ENCODE data around the gene GDPD3. TPM values are rescaled to one million over a fixed set of nuclear protein-coding genes. Genes with fewer than 3 reads are reported as not detected.

The GDPD3 gene
- total RNA-seq, 1 donor from 2014 or later, result 1.8 TPM

DNA sequence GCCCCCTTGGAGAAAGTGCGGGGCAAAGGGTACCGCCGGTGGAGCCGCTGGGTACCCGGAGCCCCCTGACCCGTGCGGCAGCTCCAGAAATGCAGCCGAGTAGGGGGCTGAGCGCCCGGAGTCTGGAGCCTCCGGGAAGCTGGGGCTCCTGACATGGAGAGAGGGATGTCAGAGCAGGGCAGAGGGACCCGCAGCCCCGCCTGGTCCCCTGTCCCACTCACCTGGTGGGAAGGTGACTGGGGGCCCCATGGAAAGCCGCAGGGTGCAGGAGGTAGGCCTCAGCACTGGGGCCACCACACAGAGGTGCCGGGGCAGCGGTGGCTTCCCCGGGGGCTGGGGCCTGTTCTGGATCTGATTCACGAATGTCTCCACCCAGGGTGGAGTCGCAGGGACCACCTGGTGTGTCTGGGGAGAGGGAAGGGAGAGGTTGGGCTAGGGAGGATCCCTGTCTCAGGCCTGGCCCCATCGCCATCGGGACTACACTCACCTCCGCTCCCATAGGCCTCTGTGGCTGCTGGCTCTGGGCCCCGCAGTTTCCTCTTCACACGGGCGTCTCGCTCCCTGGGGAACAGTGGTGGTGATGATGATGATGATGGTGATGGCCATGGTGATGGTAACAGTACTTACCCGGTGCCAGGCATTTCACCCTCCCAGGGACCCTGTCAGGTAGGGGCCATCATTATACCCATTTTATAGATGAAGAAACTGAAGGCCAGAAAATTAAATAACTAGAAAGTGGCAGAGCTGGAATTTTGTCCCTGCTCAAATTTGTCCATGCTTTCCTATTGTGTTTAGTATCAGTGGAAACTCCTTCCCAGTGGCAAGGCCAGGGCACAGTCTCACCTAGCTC lies 26.8 kb downstream of the GDPD3 start:
- peaks cover 8% of the 10 kb centered on the region for H3K4me1 ChIP-seq (ENCODE audit: insufficient read depth, low read length)
- DNase-seq (ENCODE audit: low read depth), result no peak
- H3K79me2 ChIP-seq (ENCODE audit: insufficient read depth, low read length), result peaks cover 13% of the 10 kb centered on the region
- H3K4me3 ChIP-seq (ENCODE audit: insufficient read depth, low read depth, low read length), result no peak overlapping the region
- H3K36me3 ChIP-seq (ENCODE audit: insufficient read depth, low read length), result peaks cover 8% of the 10 kb centered on the region
- Mint-ChIP-seq H3K27me3 (ENCODE audit: low read depth, unreplicated experiment) (no peaks in the 10 kb centered on the region), H3K9me3 (ENCODE audit: unreplicated experiment) (no peaks in the 10 kb centered on the region), H3K4me1 (ENCODE audit: low read depth, unreplicated experiment) (peaks cover 11% of the 10 kb centered on the region), H3K27ac (ENCODE audit: unreplicated experiment) (no peak overlapping the region), H3K36me3 (ENCODE audit: low read depth, unreplicated experiment) (peaks cover 29% of the 10 kb centered on the region), H3K4me3 (ENCODE audit: unreplicated experiment) (no peak overlapping the region)
- no peak for FAIRE-seq
- TF ChIP-seq, protein P1, sequence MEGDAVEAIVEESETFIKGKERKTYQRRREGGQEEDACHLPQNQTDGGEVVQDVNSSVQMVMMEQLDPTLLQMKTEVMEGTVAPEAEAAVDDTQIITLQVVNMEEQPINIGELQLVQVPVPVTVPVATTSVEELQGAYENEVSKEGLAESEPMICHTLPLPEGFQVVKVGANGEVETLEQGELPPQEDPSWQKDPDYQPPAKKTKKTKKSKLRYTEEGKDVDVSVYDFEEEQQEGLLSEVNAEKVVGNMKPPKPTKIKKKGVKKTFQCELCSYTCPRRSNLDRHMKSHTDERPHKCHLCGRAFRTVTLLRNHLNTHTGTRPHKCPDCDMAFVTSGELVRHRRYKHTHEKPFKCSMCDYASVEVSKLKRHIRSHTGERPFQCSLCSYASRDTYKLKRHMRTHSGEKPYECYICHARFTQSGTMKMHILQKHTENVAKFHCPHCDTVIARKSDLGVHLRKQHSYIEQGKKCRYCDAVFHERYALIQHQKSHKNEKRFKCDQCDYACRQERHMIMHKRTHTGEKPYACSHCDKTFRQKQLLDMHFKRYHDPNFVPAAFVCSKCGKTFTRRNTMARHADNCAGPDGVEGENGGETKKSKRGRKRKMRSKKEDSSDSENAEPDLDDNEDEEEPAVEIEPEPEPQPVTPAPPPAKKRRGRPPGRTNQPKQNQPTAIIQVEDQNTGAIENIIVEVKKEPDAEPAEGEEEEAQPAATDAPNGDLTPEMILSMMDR (IDR thresholded peaks at IDR 0.05; ENCODE audit: insufficient read depth, low read depth, low read length), result no peak
- no peak for TF ChIP-seq EZH2 (IDR thresholded peaks at IDR 0.05; ENCODE audit: insufficient read depth, low read length)
- no peaks in the 10 kb centered on the region for H3K27me3 ChIP-seq (ENCODE audit: insufficient read depth, low read length)
- H3K4me2 ChIP-seq (ENCODE audit: low read length), result no peak overlapping the region
- no peak overlapping the region for H2AFZ ChIP-seq (ENCODE audit: low read depth, low read length)
- H3K9ac ChIP-seq (ENCODE audit: low read length), result no peak overlapping the region
- H3K27ac ChIP-seq (ENCODE audit: low read depth, low read length), result no peak overlapping the region
- H4K20me1 ChIP-seq (ENCODE audit: insufficient read depth, low read length), result peaks cover 23% of the 10 kb centered on the region
- H3K9me3 ChIP-seq (ENCODE audit: insufficient read depth, low read depth, low read length), result no peaks in the 10 kb centered on the region

DNA sequence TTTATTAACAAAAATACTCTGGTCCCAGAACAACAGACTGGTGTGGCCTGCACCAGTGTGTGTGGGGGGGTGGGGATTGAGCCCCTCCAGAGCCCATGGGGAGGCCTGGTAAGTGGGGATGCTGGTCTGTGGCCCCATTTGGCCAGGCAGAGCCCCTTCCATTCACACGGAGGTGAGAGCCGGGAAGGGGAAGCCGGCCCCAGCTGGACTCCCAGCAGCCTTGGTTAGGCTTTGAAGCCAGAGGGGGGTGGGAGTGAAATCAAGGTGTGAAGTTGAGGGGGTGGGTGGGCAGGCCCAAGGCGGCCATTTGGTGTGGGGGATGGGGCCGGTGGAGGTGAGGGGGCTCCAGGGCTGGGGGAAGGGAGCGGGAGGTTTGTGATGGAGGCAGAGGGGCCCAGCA lies 27.5 kb downstream of the GDPD3 start:
- no peak overlapping the region for H2AFZ ChIP-seq (ENCODE audit: low read depth, low read length)
- no peaks in the 10 kb centered on the region for H3K27me3 ChIP-seq (ENCODE audit: insufficient read depth, low read length)
- H3K27ac ChIP-seq (ENCODE audit: low read depth, low read length), result no peak overlapping the region
- peaks cover 20% of the 10 kb centered on the region for H3K79me2 ChIP-seq (ENCODE audit: insufficient read depth, low read length)
- no peak for DNase-seq (ENCODE audit: low read depth)
- Mint-ChIP-seq H3K27me3 (ENCODE audit: low read depth, unreplicated experiment) (no peaks in the 10 kb centered on the region), H3K4me3 (ENCODE audit: unreplicated experiment) (no peak overlapping the region), H3K36me3 (ENCODE audit: low read depth, unreplicated experiment) (peaks cover 29% of the 10 kb centered on the region), H3K27ac (ENCODE audit: unreplicated experiment) (no peak overlapping the region), H3K4me1 (ENCODE audit: low read depth, unreplicated experiment) (peaks cover 11% of the 10 kb centered on the region), H3K9me3 (ENCODE audit: unreplicated experiment) (no peaks in the 10 kb centered on the region)
- peaks cover 27% of the 10 kb centered on the region for H4K20me1 ChIP-seq (ENCODE audit: insufficient read depth, low read length)
- no peak overlapping the region for H3K4me3 ChIP-seq (ENCODE audit: insufficient read depth, low read depth, low read length)
- FAIRE-seq, result no peak
- H3K4me1 ChIP-seq (ENCODE audit: insufficient read depth, low read length), result peaks cover 7% of the 10 kb centered on the region
- H3K9ac ChIP-seq (ENCODE audit: low read length), result no peak overlapping the region
- TF ChIP-seq, protein P1 (IDR thresholded peaks at IDR 0.05; ENCODE audit: insufficient read depth, low read depth, low read length), result no peak
- TF ChIP-seq EZH2 (IDR thresholded peaks at IDR 0.05; ENCODE audit: insufficient read depth, low read length), result no peak
- H3K9me3 ChIP-seq (ENCODE audit: insufficient read depth, low read depth, low read length), result no peaks in the 10 kb centered on the region
- H3K36me3 ChIP-seq (ENCODE audit: insufficient read depth, low read length), result peaks cover 8% of the 10 kb centered on the region
- H3K4me2 ChIP-seq (ENCODE audit: low read length), result no peak overlapping the region

DNA sequence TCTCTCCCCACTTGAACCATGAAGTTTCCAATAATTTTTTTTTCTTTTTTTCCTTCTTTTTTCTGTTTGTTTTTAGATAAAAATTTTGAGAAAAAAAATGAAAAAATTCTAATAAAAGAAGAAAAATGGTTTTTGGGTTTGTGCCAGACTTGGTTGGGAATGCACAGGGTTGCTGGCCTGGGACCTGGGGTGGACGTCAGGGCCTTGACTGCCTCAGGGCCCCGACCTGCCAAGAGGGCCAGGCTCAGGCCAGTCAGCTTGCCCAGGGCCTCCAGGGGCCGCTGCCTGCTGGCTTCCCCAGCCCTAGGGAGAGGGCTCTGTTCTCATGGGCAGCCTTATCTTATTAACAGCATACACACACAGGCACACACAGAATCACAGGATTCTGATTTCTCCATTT lies 28.1 kb downstream of the GDPD3 start:
- H3K27ac Mint-ChIP-seq (ENCODE audit: unreplicated experiment), result no peak overlapping the region
- H3K36me3 Mint-ChIP-seq (ENCODE audit: low read depth, unreplicated experiment), result peaks cover 29% of the 10 kb centered on the region
- no peak for TF ChIP-seq EZH2 (IDR thresholded peaks at IDR 0.05; ENCODE audit: insufficient read depth, low read length)
- TF ChIP-seq, protein P1 (IDR thresholded peaks at IDR 0.05; ENCODE audit: insufficient read depth, low read depth, low read length), result no peak
- H3K27me3 Mint-ChIP-seq (ENCODE audit: low read depth, unreplicated experiment), result no peaks in the 10 kb centered on the region
- Histone ChIP-seq H3K36me3 (ENCODE audit: insufficient read depth, low read length) (peaks cover 8% of the 10 kb centered on the region), H3K27ac (ENCODE audit: low read depth, low read length) (no peak overlapping the region), H3K79me2 (ENCODE audit: insufficient read depth, low read length) (peaks cover 24% of the 10 kb centered on the region), H4K20me1 (ENCODE audit: insufficient read depth, low read length) (peaks cover 33% of the 10 kb centered on the region), H3K27me3 (ENCODE audit: insufficient read depth, low read length) (no peaks in the 10 kb centered on the region), H3K4me3 (ENCODE audit: insufficient read depth, low read depth, low read length) (no peak overlapping the region), H3K4me1 (ENCODE audit: insufficient read depth, low read length) (peaks cover 2% of the 10 kb centered on the region), H2AFZ (ENCODE audit: low read depth, low read length) (no peak overlapping the region), H3K9me3 (ENCODE audit: insufficient read depth, low read depth, low read length) (no peaks in the 10 kb centered on the region), H3K9ac (ENCODE audit: low read length) (no peak overlapping the region), H3K4me2 (ENCODE audit: low read length) (no peak overlapping the region)
- no peak overlapping the region for H3K4me3 Mint-ChIP-seq (ENCODE audit: unreplicated experiment)
- DNase-seq (ENCODE audit: low read depth), result no peak
- H3K9me3 Mint-ChIP-seq (ENCODE audit: unreplicated experiment), result no peaks in the 10 kb centered on the region
- H3K4me1 Mint-ChIP-seq (ENCODE audit: low read depth, unreplicated experiment), result peaks cover 9% of the 10 kb centered on the region
- FAIRE-seq, result no peak
